Stimulated activated naive B cell treated with anti-CD40 and anti-IgM and Interleukin-4, amounts not matched to agents 10 μg/mL and 1 μg/mL and 100 μg/mL, for 72 hours (primary cell): Measurements from ENCODE around the gene IL1R2.
"Not testable (repeated sequence)": the region's sequence is repeated elsewhere in the genome, so short reads cannot be mapped to it uniquely, and the experiment has no call there.

Experiments
- ATAC-seq, 2 donors: fragments of 150-1000 bp; cut with Tn5 transposase; replicated peaks; 2 replicates each; pipeline ENCODE4 v1.10.0; 2021; ENCODE audit warnings: moderate library complexity in 1 of 2
- DNase-seq: peaks from one replicate; pipeline ENCODE4 v3.0.0; 2021
- H3K27ac Mint-ChIP-seq: one replicate; pipeline ENCODE4 v1.8.0; 2022; ENCODE audit warnings: mild to moderate bottlenecking, mixed read lengths
- H3K27me3 Mint-ChIP-seq, 2 donors: one replicate each; pipeline ENCODE4 v1.8.0; 2022; ENCODE audit warnings: mixed read lengths in 2 of 2
- H3K36me3 Mint-ChIP-seq, 2 donors: one replicate each; pipeline ENCODE4 v1.8.0; 2022; ENCODE audit warnings: mixed read lengths in 2 of 2, mild to moderate bottlenecking in 1 of 2
- H3K4me1 Mint-ChIP-seq, 2 donors: one replicate each; pipeline ENCODE4 v1.8.0; 2022; ENCODE audit warnings: mixed read lengths in 2 of 2, mild to moderate bottlenecking in 1 of 2
- H3K4me3 Mint-ChIP-seq, 2 donors: one replicate each; pipeline ENCODE4 v1.8.0; 2022; ENCODE audit warnings: mild to moderate bottlenecking in 2 of 2, mixed read lengths in 2 of 2, moderate library complexity in 1 of 2
- H3K9me3 Mint-ChIP-seq, 2 donors: one replicate each; pipeline ENCODE4 v1.8.0; 2022; ENCODE audit warnings: mixed read lengths in 2 of 2, mild to moderate bottlenecking in 1 of 2

The IL1R2 gene

DNA sequence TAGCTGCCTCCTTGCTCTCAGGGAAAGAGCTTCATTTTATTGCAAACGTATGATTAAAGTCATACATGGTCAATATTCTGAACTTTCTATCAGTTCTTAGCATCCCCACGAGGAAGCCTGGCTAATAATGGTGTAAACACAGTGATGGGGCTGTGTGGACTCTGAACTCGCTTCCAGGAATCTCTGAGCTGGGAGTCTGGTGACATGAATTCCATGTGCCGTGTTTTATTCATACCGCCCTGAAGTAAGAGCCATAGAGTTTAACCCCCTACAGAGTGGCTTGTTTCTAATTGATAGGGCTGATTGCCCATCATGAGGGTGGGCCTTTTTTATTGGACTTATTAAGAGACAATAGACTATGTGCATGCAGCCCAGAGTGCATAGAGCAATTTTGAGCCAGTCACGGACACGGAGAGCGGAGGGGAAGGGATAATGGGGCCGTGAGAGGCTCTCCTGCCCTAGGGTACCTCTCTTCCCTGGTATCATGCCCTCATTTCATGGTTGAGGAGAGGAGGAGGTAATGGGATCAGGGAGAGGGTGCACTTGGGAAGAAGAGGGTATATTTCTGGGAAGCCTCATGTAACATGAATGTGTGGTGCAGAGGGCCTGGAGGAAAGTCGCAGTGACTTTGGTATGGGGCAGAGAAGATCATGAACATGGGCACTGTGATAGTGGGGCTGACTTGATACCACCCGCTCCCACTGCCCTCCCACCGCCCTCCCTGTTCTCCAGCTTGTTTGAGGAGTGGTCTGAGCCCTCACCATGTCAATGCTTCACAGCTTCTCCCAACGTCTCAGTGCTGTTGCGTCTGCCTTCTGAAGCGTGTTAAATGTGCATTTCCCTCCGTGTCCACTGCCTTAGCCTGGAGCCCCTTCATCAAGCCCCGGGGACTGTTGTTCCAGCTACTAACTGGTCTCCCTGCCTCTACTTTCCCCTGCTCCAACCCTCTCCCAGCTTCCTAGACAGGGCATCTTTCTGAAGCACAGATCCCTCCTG lies 73.2 kb downstream of the IL1R2 start:
- Mint-ChIP-seq H3K27me3 (peaks cover 39 to 43% of the 10 kb centered on the region in 2 donors), H3K4me1 (peaks cover 15 to 26% of the 10 kb centered on the region in 2 donors), H3K36me3 (peaks cover 0 to 3% of the 10 kb centered on the region in 2 donors), H3K27ac (peak overlapping the region; percentile 20), H3K9me3 (peaks cover 6 to 16% of the 10 kb centered on the region in 2 donors), H3K4me3 (no peak overlapping the region)
- ATAC-seq (no peak), DNase-seq (no peak)

DNA sequence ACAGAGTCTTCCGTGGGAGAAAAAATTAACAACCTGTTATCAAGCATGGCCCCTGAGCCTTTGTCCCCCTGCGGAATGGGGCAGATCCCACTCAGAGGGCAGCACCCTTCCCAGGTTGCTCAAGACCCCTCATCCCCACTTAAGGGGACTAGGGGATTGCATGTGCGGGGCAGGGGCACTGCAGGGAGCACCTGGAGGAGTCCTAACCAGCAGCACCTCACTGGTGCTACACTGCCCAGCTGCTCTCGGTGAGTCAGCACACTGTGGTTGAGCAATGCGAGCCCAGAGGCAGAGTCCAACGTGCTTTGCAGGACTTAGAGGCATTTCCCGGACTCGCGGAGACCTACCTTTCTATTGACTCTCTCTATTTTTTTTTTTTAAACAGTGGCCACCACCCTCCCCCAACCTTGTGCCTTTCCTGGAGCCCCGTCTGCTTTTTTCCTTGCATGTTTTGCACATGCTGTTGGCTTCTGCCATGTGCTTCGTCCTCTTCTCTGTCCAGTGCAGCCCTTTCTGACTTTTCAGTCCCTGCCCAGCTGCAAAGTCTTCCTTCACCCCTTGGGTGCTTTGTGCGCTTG lies 74.0 kb downstream of the IL1R2 start:
- ATAC-seq (no peak), DNase-seq (no peak)
- Mint-ChIP-seq H3K4me3 (no peak overlapping the region), H3K36me3 (peaks cover 0 to 3% of the 10 kb centered on the region in 2 donors), H3K4me1 (peaks cover 15 to 26% of the 10 kb centered on the region in 2 donors), H3K9me3 (peaks cover 6 to 16% of the 10 kb centered on the region in 2 donors), H3K27ac (peak overlapping the region; percentile 20), H3K27me3 (peaks cover 39 to 43% of the 10 kb centered on the region in 2 donors)

DNA sequence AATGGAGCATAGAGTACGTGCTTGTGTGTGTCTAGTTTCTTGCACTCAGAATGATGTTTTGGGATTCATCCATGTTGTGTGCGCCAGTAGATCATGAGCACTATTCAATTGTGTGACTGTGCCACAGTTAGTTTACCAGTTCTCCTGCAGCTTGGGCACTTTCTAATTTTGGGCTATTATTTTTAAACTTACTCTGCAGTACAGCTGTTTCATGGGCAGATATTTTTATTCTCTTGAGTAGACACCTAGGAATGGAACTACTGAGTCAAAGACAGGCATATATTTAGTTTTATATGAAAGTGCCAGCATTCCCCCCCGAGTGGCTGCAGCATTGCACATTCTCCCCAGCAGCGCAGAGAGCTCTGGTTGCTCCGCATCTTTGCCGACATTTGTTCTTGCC lies 74.8 kb downstream of the IL1R2 start:
- H3K4me3 Mint-ChIP-seq: no peak overlapping the region
- peaks cover 15 to 26% of the 10 kb centered on the region in 2 donors for H3K4me1 Mint-ChIP-seq
- ATAC-seq (no peak), DNase-seq (no peak)
- H3K36me3 Mint-ChIP-seq: peaks cover 0 to 3% of the 10 kb centered on the region in 2 donors
- H3K27me3 Mint-ChIP-seq: peaks cover 39 to 43% of the 10 kb centered on the region in 2 donors
- H3K27ac Mint-ChIP-seq: no peak overlapping the region
- H3K9me3 Mint-ChIP-seq: peaks cover 6 to 16% of the 10 kb centered on the region in 2 donors

DNA sequence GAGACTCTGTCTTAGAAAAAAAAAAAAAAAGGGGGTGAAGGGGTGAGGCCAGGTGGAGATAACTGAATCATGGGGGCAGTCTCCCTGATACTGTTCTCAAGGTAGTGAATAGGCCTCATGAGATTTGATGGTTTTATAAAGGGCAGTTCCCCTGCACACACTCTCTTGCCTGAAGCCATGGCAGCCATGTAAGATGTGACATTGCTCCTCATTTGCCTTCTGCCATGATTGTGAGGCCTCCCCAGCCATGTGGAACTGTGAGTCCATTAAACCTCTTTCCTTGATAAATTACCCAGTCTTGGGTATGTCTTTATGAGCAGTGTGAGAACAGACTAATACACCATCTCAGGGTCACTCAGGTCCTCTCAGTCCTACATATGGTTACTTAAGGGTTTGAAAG lies 76.4 kb downstream of the IL1R2 start:
- Mint-ChIP-seq H3K4me1 (peaks cover 6 to 13% of the 10 kb centered on the region in 2 donors), H3K27me3 (peaks cover 38 to 43% of the 10 kb centered on the region in 2 donors), H3K9me3 (peaks cover 6 to 16% of the 10 kb centered on the region in 2 donors)
- H3K4me3 Mint-ChIP-seq, H3K36me3 Mint-ChIP-seq, DNase-seq, ATAC-seq, H3K27ac Mint-ChIP-seq: not testable (repeated sequence)

DNA sequence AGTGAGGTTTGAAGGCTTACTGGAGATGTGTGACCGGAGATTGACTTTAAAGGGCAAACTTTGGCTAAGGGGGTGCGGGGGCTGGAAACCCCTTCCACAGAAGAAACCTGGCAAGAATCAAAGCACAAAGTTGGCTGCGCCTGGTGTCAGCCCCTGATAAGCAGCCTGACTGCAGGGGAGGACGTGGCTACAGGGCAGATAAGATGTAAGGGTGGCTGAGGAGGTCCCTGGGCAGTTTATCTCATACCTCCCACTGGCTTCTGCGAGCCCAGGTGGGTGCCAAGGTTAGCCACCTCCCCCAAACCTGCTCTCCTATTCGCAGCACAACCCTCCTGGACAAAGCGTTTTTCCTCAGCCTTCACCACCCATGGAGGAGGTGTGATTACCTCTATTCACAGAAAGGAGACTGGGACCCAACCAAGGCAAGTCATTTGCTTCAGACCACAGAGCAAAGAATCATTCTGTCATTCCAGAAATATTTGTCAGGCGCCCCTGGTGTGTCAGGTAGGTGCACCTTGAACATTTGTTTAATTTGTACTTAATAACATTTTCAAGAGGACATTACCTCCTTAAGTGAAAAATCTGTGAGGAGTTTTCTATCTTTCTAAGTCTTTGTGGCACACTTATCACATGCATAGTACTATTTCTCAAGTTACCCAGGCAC lies 77.7 kb downstream of the IL1R2 start:
- Mint-ChIP-seq H3K4me1 (peaks cover 5 to 10% of the 10 kb centered on the region in 2 donors), H3K36me3 (peaks cover 0 to 3% of the 10 kb centered on the region in 2 donors), H3K9me3 (peaks cover 6 to 16% of the 10 kb centered on the region in 2 donors), H3K27ac (no peak overlapping the region), H3K27me3 (peaks cover 34 to 43% of the 10 kb centered on the region in 2 donors), H3K4me3 (no peak overlapping the region)
- no peak for ATAC-seq
- DNase-seq: no peak

DNA sequence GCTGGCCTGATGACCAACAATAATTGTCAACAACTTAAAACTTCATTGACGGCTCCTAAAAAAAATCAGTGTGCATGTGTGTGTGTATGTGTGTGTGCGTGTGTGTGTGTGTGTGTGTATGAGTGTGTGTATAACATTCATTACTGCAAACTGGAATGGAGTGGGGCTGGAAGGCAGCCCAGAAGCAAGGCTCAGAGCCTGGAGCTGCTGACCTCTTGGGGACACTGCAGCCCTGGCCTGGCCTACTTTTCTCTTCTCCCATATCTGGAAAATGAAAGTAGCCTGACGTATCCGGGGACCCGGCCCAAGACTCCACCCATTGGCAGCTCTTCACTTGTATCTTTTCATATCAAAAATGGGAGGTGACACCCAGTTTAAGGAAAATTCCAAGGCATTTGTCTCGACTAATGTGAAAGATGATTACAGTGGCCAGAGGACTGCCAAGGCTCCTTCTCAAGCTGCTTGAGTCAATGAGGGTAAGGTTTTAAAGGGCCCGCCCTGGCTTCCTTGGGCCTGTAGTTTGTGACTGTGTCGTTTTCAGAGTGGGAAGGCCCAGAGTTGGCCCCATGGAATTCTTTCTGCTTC lies 78.4 kb downstream of the IL1R2 start:
- peaks cover 0 to 3% of the 10 kb centered on the region in 2 donors for H3K36me3 Mint-ChIP-seq
- peaks cover 30 to 42% of the 10 kb centered on the region in 2 donors for H3K27me3 Mint-ChIP-seq
- no peak overlapping the region for H3K27ac Mint-ChIP-seq
- no peak for ATAC-seq
- no peak for DNase-seq
- no peak overlapping the region for H3K4me3 Mint-ChIP-seq
- peaks cover 8 to 11% of the 10 kb centered on the region in 2 donors for H3K4me1 Mint-ChIP-seq
- peaks cover 6 to 16% of the 10 kb centered on the region in 2 donors for H3K9me3 Mint-ChIP-seq

DNA sequence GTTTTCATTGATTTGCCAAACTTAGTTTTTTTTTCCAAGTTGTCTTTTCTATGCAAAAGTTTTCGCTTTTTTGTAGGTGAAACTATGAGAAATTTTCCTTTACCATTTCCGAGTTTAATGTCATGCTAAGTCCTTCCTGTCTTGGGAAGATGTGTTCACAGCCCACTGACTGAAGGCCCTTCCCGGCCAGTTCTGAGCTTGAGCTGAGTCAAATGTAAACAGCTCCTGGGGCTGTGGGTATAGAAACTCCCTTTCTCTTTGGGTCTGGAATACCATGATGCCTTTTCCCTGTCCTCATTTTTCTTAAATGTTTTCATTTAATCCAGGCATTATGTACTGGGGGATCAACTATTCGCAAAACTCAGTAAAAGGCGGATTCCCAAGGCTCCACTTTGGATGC lies 81.0 kb downstream of the IL1R2 start:
- ATAC-seq (no peak), DNase-seq (no peak)
- no peak overlapping the region for H3K27ac Mint-ChIP-seq
- no peak overlapping the region for H3K4me3 Mint-ChIP-seq
- H3K36me3 Mint-ChIP-seq: peaks cover 0 to 3% of the 10 kb centered on the region in 2 donors
- H3K4me1 Mint-ChIP-seq: peaks cover 8 to 11% of the 10 kb centered on the region in 2 donors
- peaks cover 14 to 22% of the 10 kb centered on the region in 2 donors for H3K27me3 Mint-ChIP-seq
- H3K9me3 Mint-ChIP-seq: peaks cover 5 to 10% of the 10 kb centered on the region in 2 donors

DNA sequence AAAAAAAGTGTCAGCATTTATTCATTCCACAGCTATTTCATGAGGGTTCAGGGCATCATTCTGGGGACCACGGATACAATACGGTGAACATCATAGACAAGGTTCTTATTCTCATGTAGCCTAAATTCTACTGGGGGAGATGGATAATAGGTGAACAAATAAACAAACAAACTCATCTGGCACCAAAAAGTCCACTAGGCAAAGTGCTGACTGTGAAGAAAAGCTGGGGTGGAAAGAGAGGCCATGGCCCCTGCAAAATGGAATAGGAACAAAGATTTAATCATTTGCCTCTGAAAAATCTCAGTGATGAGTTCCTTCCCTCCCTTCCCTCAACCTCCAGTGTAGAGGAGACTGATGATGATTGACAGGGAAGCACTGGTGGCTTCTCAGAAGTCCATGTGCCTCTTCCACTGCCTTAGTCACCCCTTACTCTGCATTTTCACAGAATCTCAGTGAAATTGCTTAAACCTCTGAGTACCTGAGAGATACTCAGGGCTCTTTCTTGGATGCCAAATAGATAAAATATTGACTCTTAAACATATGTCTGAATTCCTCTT lies 81.5 kb downstream of the IL1R2 start:
- H3K4me3 Mint-ChIP-seq: no peak overlapping the region
- no peak for ATAC-seq
- peaks cover 8 to 13% of the 10 kb centered on the region in 2 donors for H3K4me1 Mint-ChIP-seq
- DNase-seq: no peak
- no peak overlapping the region for H3K27ac Mint-ChIP-seq
- peaks cover 0 to 3% of the 10 kb centered on the region in 2 donors for H3K36me3 Mint-ChIP-seq
- H3K9me3 Mint-ChIP-seq: peaks cover 4 to 7% of the 10 kb centered on the region in 2 donors
- peaks cover 17 to 22% of the 10 kb centered on the region in 2 donors for H3K27me3 Mint-ChIP-seq

DNA sequence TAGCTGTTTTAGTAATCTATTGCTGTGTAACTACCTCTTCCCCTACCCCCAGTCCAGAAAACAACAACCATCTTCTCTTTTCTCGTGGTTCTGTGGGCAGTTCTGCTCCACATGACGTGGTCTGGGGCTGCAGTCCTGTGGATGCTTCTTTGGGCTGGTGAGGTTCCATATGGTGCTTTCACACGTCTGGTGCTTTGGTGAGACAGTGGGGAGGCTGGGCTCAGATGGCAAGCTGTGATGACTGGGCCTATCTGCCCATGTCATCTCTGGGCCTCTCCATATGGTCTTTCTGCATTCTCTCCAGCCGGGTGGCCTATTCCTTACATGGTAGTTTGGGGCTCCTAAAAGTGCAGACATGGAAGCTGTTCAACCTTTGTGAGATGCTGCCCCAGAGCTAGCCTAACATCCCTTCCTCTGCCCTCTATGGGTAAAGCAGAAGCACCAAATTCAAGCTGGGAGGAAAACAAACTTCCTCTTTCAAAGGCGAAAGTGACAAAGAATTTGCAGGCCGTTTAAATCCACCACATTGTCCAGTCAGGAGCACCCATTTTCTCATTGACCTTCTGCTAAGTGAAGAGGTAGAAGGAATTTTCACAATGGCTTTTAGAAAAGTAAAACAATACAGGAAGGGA lies 82.5 kb downstream of the IL1R2 start:
- Mint-ChIP-seq H3K27ac (no peak overlapping the region), H3K27me3 (peaks cover 19 to 20% of the 10 kb centered on the region in 2 donors), H3K4me3 (no peak overlapping the region), H3K36me3 (no peaks in the 10 kb centered on the region), H3K9me3 (no peaks in the 10 kb centered on the region), H3K4me1 (peaks cover 8 to 20% of the 10 kb centered on the region in 2 donors)
- peak; percentile 67 to 69 for ATAC-seq
- no peak for DNase-seq

DNA sequence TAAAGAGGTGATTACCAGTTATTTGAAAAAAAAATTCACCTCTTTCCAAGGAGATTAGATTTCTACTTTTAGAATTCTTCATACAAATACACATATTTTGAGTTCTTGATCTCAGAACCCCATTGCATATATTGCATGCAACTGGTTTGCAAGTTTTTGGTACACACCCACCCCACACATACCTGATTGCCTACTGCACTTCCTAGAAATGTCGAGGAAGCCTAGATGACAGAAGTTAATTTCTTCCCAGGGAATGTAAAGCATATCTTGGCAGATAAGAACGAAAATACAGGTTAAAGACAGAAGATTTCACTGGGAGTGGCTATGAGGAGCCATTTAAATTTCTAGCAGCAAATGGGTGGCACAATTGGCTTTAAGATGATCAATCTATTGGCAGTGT lies 83.7 kb downstream of the IL1R2 start:
- H3K27ac Mint-ChIP-seq: no peak overlapping the region
- ATAC-seq (no peak), DNase-seq (no peak)
- H3K9me3 Mint-ChIP-seq: no peaks in the 10 kb centered on the region
- no peaks in the 10 kb centered on the region for H3K36me3 Mint-ChIP-seq
- no peak overlapping the region for H3K4me3 Mint-ChIP-seq
- H3K4me1 Mint-ChIP-seq: peaks cover 9 to 25% of the 10 kb centered on the region in 2 donors
- peaks cover 19% of the 10 kb centered on the region in 2 donors for H3K27me3 Mint-ChIP-seq

DNA sequence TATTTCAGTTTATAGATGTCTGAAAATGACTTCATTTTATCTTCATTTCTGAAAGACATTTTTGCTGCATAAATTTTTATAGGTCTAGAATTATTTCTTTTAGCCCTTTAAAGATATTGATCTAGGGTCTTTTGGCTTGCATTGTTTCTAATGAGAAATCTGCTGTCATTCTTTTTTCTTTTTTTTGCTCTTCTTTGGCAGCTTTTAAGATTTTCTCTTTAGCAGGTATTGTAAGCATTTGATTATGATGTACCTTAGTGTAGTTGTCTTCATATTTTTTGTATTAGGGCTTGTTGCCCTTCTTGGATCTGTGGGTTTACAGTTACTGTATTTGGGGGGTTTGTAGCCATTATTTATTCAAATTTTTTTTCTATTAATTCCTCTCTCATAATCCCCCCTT lies 84.8 kb downstream of the IL1R2 start:
- H3K27me3 Mint-ChIP-seq: peaks cover 19% of the 10 kb centered on the region in 2 donors
- H3K9me3 Mint-ChIP-seq: no peaks in the 10 kb centered on the region
- H3K36me3 Mint-ChIP-seq: no peaks in the 10 kb centered on the region
- no peak for DNase-seq
- H3K4me1 Mint-ChIP-seq: peaks cover 18 to 35% of the 10 kb centered on the region in 2 donors
- H3K4me3 Mint-ChIP-seq: no peak overlapping the region
- ATAC-seq: no peak
- no peak overlapping the region for H3K27ac Mint-ChIP-seq
